Prostate gland (tissue), 2 donors: ENCODE measurements around the gene TNFAIP6. TPM values are rescaled to one million over a fixed set of nuclear protein-coding genes. Genes with fewer than 3 reads are reported as not detected.

Experiments used
- DNase-seq: peaks from one replicate; pipeline ENCODE4 v3.0.0-alpha.2; 2019; ENCODE audit warnings: low spot score
- H3K27ac ChIP-seq, 2 donors: fragments of 200-600 bp; sonication (generic); 2 replicates each; pipeline ENCODE4 v1.5.1; 2017 to 2019
- H3K27me3 ChIP-seq: fragments of 200-600 bp; sonication (generic); replicated peaks from 2 replicates; pipeline ENCODE4 v1.5.1; 2019; ENCODE audit not compliant: insufficient read depth
- H3K36me3 ChIP-seq, 2 donors: fragments of 200-600 bp; sonication (generic); 1 replicate in 1 of 2; 2 replicates in 1 of 2; pipeline versions ENCODE4 v1.5.1 to v1.8.1; 2017 to 2019
- H3K4me1 ChIP-seq: fragments of 200-600 bp; sonication (generic); replicated peaks from 2 replicates; pipeline ENCODE4 v1.5.1; 2019
- H3K4me3 ChIP-seq, 2 donors: fragments of 200-600 bp; sonication (generic); 2 replicates each; pipeline ENCODE4 v1.5.1; 2017 to 2019
- H3K9me3 ChIP-seq: fragments of 200-600 bp; sonication (generic); 2 replicates; pipeline ENCODE4 v1.5.1; 2017
- POLR2A ChIP-seq: fragments of 450-650 bp; IDR thresholded peaks from one replicate; pipeline ENCODE4 v1.6.1; 2016; ENCODE audit warnings: antibody characterized with exemption, mild to moderate bottlenecking
- POLR2AphosphoS5 ChIP-seq: sonication (generic); formaldehyde crosslinking; IDR thresholded peaks from one replicate; pipeline ENCODE4 v1.6.1; 2017; ENCODE audit warnings: antibody characterized with exemption
- WGBS: methylation state at CpG from one replicate; pipeline ENCODE4 v1.1.5; 2018; 5-methylcytosine and 5-hydroxymethylcytosine counted together
- intact Hi-C: fragments of 100-400 bp; cut with DNase I; formaldehyde crosslinking; loops from one replicate; pipeline ENCODE4 v1.14.2; 2022
- total RNA-seq, 2 donors: library from RNA; depleted of rRNA; stranded (reverse); fragments of >200 nt; gene quantifications; one replicate each; pipeline ENCODE4 v1.1.0, GENCODE V29; 2016
- TF ChIP-seq, protein P1 (sequence below), 4 experiments: fragments of 200-600 bp in 2 of 4; fragments of 450-650 bp in 2 of 4; sonication (generic) in 2 of 4; IDR thresholded peaks; 1 replicate in 3 of 4; 2 replicates in 1 of 4; pipeline ENCODE4 v1.5.1; 2016 to 2019; ENCODE audit warnings: antibody characterized with exemption in 4 of 4, mild to moderate bottlenecking in 2 of 4, moderate library complexity in 2 of 4

Gene TNFAIP6
- total RNA-seq, 2 donors from 2014 or later = 0.51 TPM; not detected in 1

- DNase-seq = no peak
- intact Hi-C loops = no loop called here
These were observed 27.4 kb upstream of the TNFAIP6 start for GRCh38 chr2:151329998-151330397.

DNA sequence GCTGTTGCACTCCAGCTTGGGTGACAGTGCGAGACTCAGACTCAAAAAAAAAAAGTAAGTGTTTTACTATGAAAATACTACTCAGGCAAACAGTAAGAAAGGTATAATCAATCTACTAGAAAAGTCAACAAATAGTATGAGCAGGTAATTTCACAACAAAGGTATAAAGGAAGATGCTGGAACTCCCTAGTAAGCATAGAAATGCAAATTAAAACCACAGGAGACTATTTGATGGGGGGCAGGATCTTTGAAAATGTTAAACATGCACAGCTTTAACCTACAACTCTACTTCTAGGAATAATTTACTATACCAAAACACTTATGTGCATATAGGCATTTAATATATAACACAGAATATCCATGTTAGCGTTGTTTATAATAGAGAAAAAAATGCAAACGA, 24.3 kb upstream of the TNFAIP6 start:
- no peaks in the 10 kb centered on the region for H3K9me3 ChIP-seq
- intact Hi-C loops = no loop called here
- H3K36me3 ChIP-seq = no peaks in the 10 kb centered on the region
- H3K4me3 ChIP-seq = no peak overlapping the region
- no peak for DNase-seq
- 81% methylated on average over 3 of the region's 3 CpGs for WGBS
- TF ChIP-seq, protein P1, sequence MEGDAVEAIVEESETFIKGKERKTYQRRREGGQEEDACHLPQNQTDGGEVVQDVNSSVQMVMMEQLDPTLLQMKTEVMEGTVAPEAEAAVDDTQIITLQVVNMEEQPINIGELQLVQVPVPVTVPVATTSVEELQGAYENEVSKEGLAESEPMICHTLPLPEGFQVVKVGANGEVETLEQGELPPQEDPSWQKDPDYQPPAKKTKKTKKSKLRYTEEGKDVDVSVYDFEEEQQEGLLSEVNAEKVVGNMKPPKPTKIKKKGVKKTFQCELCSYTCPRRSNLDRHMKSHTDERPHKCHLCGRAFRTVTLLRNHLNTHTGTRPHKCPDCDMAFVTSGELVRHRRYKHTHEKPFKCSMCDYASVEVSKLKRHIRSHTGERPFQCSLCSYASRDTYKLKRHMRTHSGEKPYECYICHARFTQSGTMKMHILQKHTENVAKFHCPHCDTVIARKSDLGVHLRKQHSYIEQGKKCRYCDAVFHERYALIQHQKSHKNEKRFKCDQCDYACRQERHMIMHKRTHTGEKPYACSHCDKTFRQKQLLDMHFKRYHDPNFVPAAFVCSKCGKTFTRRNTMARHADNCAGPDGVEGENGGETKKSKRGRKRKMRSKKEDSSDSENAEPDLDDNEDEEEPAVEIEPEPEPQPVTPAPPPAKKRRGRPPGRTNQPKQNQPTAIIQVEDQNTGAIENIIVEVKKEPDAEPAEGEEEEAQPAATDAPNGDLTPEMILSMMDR (IDR thresholded peaks at IDR 0.05) = no peak
- no peak overlapping the region for H3K27ac ChIP-seq
- no peaks in the 10 kb centered on the region for H3K4me1 ChIP-seq
- no peaks in the 10 kb centered on the region for H3K27me3 ChIP-seq

More at GRCh38 chr2:151329998-151330397, 27.4 kb upstream of the TNFAIP6 start:
- 47% methylated on average over 1 of the region's 1 CpG for WGBS
- no peak overlapping the region for H3K4me3 ChIP-seq
- no peaks in the 10 kb centered on the region for H3K36me3 ChIP-seq
- H3K9me3 ChIP-seq = no peaks in the 10 kb centered on the region
- H3K4me1 ChIP-seq = no peaks in the 10 kb centered on the region
- no peak overlapping the region for H3K27ac ChIP-seq
- TF ChIP-seq POLR2AphosphoS5 (no peak), POLR2A (no peak)
- TF ChIP-seq, protein P1 (IDR thresholded peaks at IDR 0.05) = no peak
- H3K27me3 ChIP-seq = no peaks in the 10 kb centered on the region

GRCh38 chr2:151334082-151334815, 23.1 kb upstream of the TNFAIP6 start:
- WGBS = 50% methylated on average over 3 of the region's 3 CpGs
- TF ChIP-seq POLR2A = no peak
- TF ChIP-seq POLR2AphosphoS5 = no peak
- TF ChIP-seq, protein P1 (IDR thresholded peaks at IDR 0.05) = no peak
- H3K27me3 ChIP-seq = no peaks in the 10 kb centered on the region
- no peaks in the 10 kb centered on the region for H3K9me3 ChIP-seq
- H3K4me1 ChIP-seq = no peaks in the 10 kb centered on the region
- intact Hi-C loops = no loop called here
- H3K36me3 ChIP-seq = no peaks in the 10 kb centered on the region
- no peak overlapping the region for H3K4me3 ChIP-seq
- H3K27ac ChIP-seq = no peak overlapping the region
- no peak for DNase-seq

DNA sequence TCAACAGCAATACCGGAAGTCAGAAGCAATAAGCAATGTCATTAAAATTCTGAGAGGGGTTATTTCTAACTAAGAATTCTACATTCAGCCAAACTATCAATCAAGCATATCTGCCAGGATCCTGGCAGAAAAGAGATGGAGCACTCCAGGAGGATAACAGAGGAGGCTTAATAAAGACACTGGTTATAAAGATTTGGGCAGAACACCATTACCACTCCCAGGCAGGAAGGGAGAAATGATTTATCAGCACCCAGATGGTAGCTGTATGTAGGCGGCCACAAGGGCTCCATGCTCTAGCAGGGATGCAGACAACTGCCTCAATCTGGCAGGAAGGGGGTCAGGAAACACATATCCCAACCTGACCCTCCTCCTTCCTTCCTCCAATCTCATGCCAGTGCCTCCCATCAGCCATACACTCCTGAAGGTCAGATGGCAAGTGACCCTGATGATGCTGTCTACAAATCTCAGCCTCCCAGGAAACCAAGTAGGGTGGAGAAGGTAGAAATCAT, 20.5 kb upstream of the TNFAIP6 start:
- Histone ChIP-seq H3K4me1 (no peaks in the 10 kb centered on the region), H3K27me3 (no peaks in the 10 kb centered on the region), H3K4me3 (no peak overlapping the region), H3K27ac (no peak overlapping the region), H3K36me3 (no peaks in the 10 kb centered on the region), H3K9me3 (no peaks in the 10 kb centered on the region)
- TF ChIP-seq POLR2A (no peak), POLR2AphosphoS5 (no peak)
- TF ChIP-seq, protein P1 (IDR thresholded peaks at IDR 0.05) = no peak
- intact Hi-C loops = no loop called here
- DNase-seq = no peak
- WGBS = 74% methylated on average over 2 of the region's 2 CpGs

DNA sequence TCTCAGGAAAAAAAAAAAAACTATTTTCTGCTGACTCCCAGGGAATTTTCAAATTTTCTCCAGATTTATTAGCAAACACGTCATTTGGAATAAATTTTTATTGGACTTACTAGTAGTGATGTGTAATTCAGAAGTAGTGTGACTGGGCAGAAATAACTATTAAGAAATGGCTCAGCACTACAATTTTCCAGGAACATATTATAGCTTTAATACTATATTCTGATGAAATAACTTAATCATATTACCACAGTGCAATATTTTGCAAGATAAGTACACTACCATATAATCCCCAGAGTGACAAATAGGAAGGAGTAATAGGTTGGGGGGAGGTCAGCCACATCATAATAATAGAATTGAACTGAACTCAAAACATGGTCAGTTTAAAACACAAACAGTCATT, 19.7 kb upstream of the TNFAIP6 start:
- H3K36me3 ChIP-seq = no peaks in the 10 kb centered on the region
- intact Hi-C loops = no loop called here
- H3K27ac ChIP-seq = no peak overlapping the region
- TF ChIP-seq, protein P1 (IDR thresholded peaks at IDR 0.05) = no peak
- TF ChIP-seq POLR2A (no peak), POLR2AphosphoS5 (no peak)
- no peaks in the 10 kb centered on the region for H3K27me3 ChIP-seq
- H3K9me3 ChIP-seq = no peaks in the 10 kb centered on the region
- no peak for DNase-seq
- 67% methylated on average over 1 of the region's 1 CpG for WGBS
- H3K4me3 ChIP-seq = no peak overlapping the region
- no peaks in the 10 kb centered on the region for H3K4me1 ChIP-seq
